Stomach (tissue), 9 donors: ENCODE data around the gene EGFR. TPM values are rescaled to one million over a fixed set of nuclear protein-coding genes. Genes with fewer than 3 reads are reported as not detected.

Experiments used
- DNase-seq, 2 donors: peaks; one replicate each; pipeline versions ENCODE4 v3.0.0 to v3.0.0-alpha.2; 2013 to 2019
- H3K27ac ChIP-seq, 5 donors: fragments of 200-600 bp in 4 of 5; sonication (generic) in 4 of 5; one replicate each; pipeline ENCODE4 v1.5.1; 2013 to 2019; ENCODE audit warnings: mild to moderate bottlenecking in 1 of 5, moderate library complexity in 1 of 5
- H3K27me3 ChIP-seq, 3 donors: fragments of 200-600 bp; sonication (generic); one replicate each; pipeline ENCODE4 v1.5.1; 2017 to 2019; ENCODE audit warnings: mixed run types in 1 of 3
- H3K36me3 ChIP-seq, 4 donors: fragments of 200-600 bp; sonication (generic); 1 replicate in 3 of 4; 2 replicates in 1 of 4; pipeline ENCODE4 v1.5.1; 2016 to 2019
- H3K4me1 ChIP-seq, 4 donors: fragments of 200-600 bp; sonication (generic); one replicate each; pipeline ENCODE4 v1.5.1; 2016 to 2019
- H3K4me3 ChIP-seq, 4 donors: fragments of 200-600 bp; sonication (generic) in 3 of 4; one replicate each; pipeline ENCODE4 v1.5.1; 2016 to 2019; ENCODE audit warnings: mild to moderate bottlenecking in 1 of 4
- H3K9me3 ChIP-seq, 4 donors: fragments of 200-600 bp; sonication (generic); one replicate each; pipeline ENCODE4 v1.5.1; 2016 to 2019
- EP300 ChIP-seq: sonication (generic); formaldehyde crosslinking; IDR thresholded peaks from one replicate; pipeline ENCODE4 v1.6.1; 2017; ENCODE audit warnings: antibody characterized with exemption
- POLR2A ChIP-seq, 4 donors: fragments of 450-650 bp; IDR thresholded peaks; one replicate each; pipeline ENCODE4 v1.6.1; 2016; ENCODE audit warnings: antibody characterized with exemption in 4 of 4, control low read depth in 2 of 4, mild to moderate bottlenecking in 1 of 4, moderate library complexity in 1 of 4
- POLR2AphosphoS5 ChIP-seq, 3 donors: sonication (generic); formaldehyde crosslinking; IDR thresholded peaks; one replicate each; pipeline ENCODE4 v1.6.1; 2016; ENCODE audit warnings: antibody characterized with exemption in 3 of 3
- WGBS, 5 donors: extraction: QIAGEN DNeasy Blood & Tissue Kit in 3 of 5; methylation state at CpG; one replicate each; pipeline versions ENCODE4 v1.1.5 to v1.1.7; 2013 to 2018; 5-methylcytosine and 5-hydroxymethylcytosine counted together
- intact Hi-C: fragments of 100-400 bp; cut with DNase I; formaldehyde crosslinking; loops from one replicate; pipeline ENCODE4 v1.15.1; 2023; ENCODE audit warnings: low total_unique reads
- polyA plus RNA-seq, 3 donors: library from polyadenylated mRNA; stranded (reverse); fragments of 200-250 nt; gene quantifications; one replicate each; pipeline ENCODE4 v1.2.3, GENCODE V29; 2013
- total RNA-seq, 5 donors: library from RNA; depleted of rRNA; stranded (reverse); fragments of >200 nt; gene quantifications; one replicate each; pipeline versions ENCODE4 v1.1.0 to v1.2.3, GENCODE V29; 2014 to 2016
- TF ChIP-seq, protein P1 (sequence below), 7 experiments: fragments of 450-650 bp in 4 of 7; fragments of 200-600 bp in 3 of 7; sonication (generic) in 3 of 7; IDR thresholded peaks; one replicate each; pipeline ENCODE4 v1.5.1; 2016 to 2019; ENCODE audit warnings: antibody characterized with exemption in 7 of 7, control low read depth in 2 of 7, mild to moderate bottlenecking in 1 of 7
- donor health status: healthy with polysubstance abuse.
- donor health status: Bipolar disorder and iron deficiency.
- donor health status: healthy.

The EGFR gene
- total and polyA plus RNA-seq, 8 donors = 3.4 to 43.4 (median 32.6) TPM

DNA sequence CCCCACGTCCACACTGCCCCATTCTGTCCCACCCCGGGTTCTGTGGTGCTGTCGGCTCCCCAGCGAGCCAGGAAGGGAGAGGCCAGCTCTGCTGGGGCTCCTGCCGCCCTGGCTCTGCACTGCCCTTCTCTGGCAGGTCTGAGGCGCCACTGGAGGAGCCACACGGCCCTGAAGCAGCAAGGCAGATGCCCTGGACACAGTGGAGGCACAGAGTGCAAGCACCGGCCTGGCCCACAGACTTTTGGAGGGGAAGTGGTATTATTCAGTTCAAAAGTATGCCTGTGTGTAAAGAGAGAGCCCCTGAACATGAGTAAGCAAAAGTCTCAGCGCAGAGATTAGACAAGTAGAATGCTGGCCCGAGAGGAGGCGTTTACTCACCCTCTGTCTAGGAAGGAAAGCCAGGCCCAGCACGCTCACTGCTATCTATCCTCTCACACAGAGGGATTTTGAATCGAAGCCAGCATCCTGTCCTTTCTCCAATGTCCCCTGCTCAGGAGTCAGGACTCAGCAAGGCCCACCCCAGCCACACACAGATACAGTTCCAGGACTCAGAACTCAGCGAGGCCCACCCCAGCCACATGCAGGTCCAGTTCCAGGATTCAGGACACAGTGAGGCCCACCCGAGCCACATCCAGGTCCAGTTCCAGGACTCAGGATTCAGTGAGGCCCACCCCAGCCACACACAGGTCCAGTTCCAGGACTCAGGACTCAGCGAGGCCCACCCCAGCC, 115.0 kb downstream of the EGFR start:
- H3K4me3 ChIP-seq = no peak overlapping the region
- DNase-seq = peak; percentile 51 to 71
- no peak for TF ChIP-seq POLR2A (IDR thresholded peaks at IDR 0.05)
- peak; percentile 14 to 66 (median 40) for TF ChIP-seq POLR2AphosphoS5 (IDR thresholded peaks at IDR 0.05)
- peak overlapping the region; percentile 67 to 88 (median 84) for H3K27ac ChIP-seq
- H3K4me1 ChIP-seq = peaks cover 33 to 52% (median 44%) of the 10 kb centered on the region in 4 donors
- no peaks in the 10 kb centered on the region for H3K27me3 ChIP-seq
- 41 to 57% (median 46%) methylated on average over 16 of the region's 16 CpGs for WGBS, 5 donors
- H3K9me3 ChIP-seq = peaks cover 0 to 5% (median 2%) of the 10 kb centered on the region in 4 donors
- intact Hi-C loops = no loop called here
- no peaks in the 10 kb centered on the region for H3K36me3 ChIP-seq

DNA sequence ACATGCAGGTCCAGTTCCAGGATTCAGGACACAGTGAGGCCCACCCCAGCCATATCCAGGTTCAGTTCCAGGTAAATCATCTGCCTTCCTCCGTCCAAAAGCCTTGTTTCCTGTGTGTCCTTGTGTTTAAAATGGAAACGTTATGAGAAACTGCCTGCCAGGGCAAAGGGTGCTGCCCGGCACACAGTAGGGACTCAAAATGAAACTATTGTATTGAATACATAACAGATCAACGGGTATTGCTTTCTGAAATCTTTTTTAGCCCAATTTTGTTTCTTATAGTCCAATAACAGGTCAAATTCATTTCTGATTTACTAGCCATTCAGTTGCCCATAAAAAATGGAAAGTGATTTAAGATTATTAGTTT, 115.5 kb downstream of the EGFR start:
- Histone ChIP-seq H3K9me3 (peaks cover 0 to 6% (median 3%) of the 10 kb centered on the region in 4 donors), H3K36me3 (no peaks in the 10 kb centered on the region), H3K4me1 (peaks cover 33 to 47% (median 41%) of the 10 kb centered on the region in 4 donors), H3K27ac (peak overlapping the region; percentile 67 to 88 (median 84)), H3K4me3 (no peak overlapping the region), H3K27me3 (no peaks in the 10 kb centered on the region)
- 76 to 88% (median 81%) methylated on average over 4 of the region's 4 CpGs for WGBS, 5 donors
- TF ChIP-seq POLR2A (IDR thresholded peaks at IDR 0.05) (no peak), POLR2AphosphoS5 (IDR thresholded peaks at IDR 0.05) (no peak), EP300 (no peak)
- TF ChIP-seq, protein P1, sequence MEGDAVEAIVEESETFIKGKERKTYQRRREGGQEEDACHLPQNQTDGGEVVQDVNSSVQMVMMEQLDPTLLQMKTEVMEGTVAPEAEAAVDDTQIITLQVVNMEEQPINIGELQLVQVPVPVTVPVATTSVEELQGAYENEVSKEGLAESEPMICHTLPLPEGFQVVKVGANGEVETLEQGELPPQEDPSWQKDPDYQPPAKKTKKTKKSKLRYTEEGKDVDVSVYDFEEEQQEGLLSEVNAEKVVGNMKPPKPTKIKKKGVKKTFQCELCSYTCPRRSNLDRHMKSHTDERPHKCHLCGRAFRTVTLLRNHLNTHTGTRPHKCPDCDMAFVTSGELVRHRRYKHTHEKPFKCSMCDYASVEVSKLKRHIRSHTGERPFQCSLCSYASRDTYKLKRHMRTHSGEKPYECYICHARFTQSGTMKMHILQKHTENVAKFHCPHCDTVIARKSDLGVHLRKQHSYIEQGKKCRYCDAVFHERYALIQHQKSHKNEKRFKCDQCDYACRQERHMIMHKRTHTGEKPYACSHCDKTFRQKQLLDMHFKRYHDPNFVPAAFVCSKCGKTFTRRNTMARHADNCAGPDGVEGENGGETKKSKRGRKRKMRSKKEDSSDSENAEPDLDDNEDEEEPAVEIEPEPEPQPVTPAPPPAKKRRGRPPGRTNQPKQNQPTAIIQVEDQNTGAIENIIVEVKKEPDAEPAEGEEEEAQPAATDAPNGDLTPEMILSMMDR (IDR thresholded peaks at IDR 0.05) = no peak
- intact Hi-C loops = no loop called here
- no peak for DNase-seq

DNA sequence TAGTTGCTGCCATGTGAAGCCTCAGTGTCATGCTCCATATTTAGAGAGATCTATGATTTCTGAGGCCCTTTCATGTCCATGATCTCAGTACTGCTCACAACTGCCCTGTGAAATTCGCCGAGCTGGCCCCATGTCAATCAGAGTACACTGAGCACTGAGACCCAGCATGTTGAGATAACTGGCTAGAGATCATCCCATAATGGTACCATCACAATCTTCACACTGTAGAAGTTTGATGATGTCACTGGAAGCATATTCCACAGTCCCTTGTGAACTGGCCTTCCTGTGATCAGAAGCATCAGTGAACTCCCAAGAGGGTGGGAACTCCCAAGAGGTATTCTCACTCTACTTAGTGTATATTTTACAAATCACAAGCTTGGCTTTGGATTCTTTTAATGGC, 116.0 kb downstream of the EGFR start:
- 72 to 100% (median 99%) methylated on average over 2 of the region's 2 CpGs for WGBS, 5 donors
- H3K27ac ChIP-seq = peak overlapping the region in 3 of 5 donors; percentile 84 to 88 (median 86)

DNA sequence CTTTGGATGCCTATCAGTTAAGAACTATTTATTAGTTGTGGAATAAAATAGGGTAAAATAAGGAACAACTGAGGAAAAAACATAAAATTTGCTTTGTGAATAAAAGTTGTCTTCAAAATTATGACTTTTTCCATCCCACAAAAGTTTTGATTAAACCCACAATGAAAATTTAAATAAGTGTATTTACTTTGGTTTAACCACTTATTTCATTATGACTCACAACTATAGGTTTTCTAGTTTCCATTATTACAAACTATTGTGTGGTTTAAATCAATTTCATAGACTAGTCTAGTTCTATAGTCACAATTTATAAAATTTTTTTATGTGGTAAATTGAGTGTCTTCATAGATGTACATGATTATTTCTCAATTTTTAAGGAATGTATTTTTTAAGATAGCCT, 116.6 kb downstream of the EGFR start:
- Histone ChIP-seq H3K36me3 (no peaks in the 10 kb centered on the region), H3K27ac (no peak overlapping the region), H3K4me3 (no peak overlapping the region), H3K27me3 (no peaks in the 10 kb centered on the region), H3K4me1 (peaks cover 23 to 47% (median 37%) of the 10 kb centered on the region in 4 donors), H3K9me3 (peaks cover 0 to 6% (median 3%) of the 10 kb centered on the region in 4 donors)
- no peak for DNase-seq
- TF ChIP-seq, protein P1 (IDR thresholded peaks at IDR 0.05) = no peak
- TF ChIP-seq POLR2A (IDR thresholded peaks at IDR 0.05) = no peak
- TF ChIP-seq POLR2AphosphoS5 (IDR thresholded peaks at IDR 0.05) = no peak
- TF ChIP-seq EP300 = no peak
- intact Hi-C loops = no loop called here

More for the DNA sequence above, 116.0 kb downstream of the EGFR start:
- TF ChIP-seq EP300 (no peak), POLR2AphosphoS5 (IDR thresholded peaks at IDR 0.05) (no peak), POLR2A (IDR thresholded peaks at IDR 0.05) (no peak)
- TF ChIP-seq, protein P1 (IDR thresholded peaks at IDR 0.05) = no peak
- Histone ChIP-seq H3K9me3 (peaks cover 0 to 6% (median 3%) of the 10 kb centered on the region in 4 donors), H3K4me1 (peaks cover 30 to 43% (median 39%) of the 10 kb centered on the region in 4 donors), H3K27me3 (no peaks in the 10 kb centered on the region), H3K4me3 (no peak overlapping the region), H3K36me3 (no peaks in the 10 kb centered on the region)
- intact Hi-C loops = no loop called here
- DNase-seq = no peak

DNA sequence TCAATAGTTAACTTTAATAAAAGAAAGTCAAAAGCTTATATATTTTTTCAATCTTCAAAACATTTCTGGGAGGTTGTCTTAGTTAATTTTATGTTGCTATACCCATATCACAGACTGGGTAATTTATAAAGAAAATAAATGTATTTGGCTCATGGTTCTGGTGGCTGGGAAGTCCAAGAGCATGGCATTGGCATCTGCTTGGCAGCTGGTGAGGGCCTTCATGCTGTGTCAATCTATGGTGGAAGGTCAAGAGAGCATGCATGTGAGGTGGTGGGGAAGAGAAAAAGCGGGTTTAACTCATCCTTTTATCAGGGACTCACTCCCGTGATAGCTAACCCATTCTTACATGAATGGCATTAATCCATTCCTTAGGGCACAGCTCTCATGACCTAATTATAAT, 119.8 kb downstream of the EGFR start:
- Histone ChIP-seq H3K4me3 (no peak overlapping the region), H3K27ac (no peak overlapping the region), H3K36me3 (peaks cover 0 to 17% (median 15%) of the 10 kb centered on the region in 4 donors), H3K9me3 (peaks cover 0 to 6% (median 3%) of the 10 kb centered on the region in 4 donors), H3K27me3 (no peaks in the 10 kb centered on the region), H3K4me1 (peaks cover 3 to 19% (median 11%) of the 10 kb centered on the region in 4 donors)
- intact Hi-C loops = no loop called here
- no peak for TF ChIP-seq POLR2A (IDR thresholded peaks at IDR 0.05)
- no peak for TF ChIP-seq POLR2AphosphoS5 (IDR thresholded peaks at IDR 0.05)
- TF ChIP-seq, protein P1 (IDR thresholded peaks at IDR 0.05) = no peak
- TF ChIP-seq EP300 = no peak
- WGBS, 5 donors = 78 to 96% (median 94%) methylated on average over 2 of the region's 2 CpGs
- no peak for DNase-seq
